HEK293 (cell line): ENCODE measurements around the gene GLT8D2.
A peak's percentile ranks its signal among the peaks of the same experiment; 100 is the strongest.

Experiments
- CTCF ChIA-PET: fragments of 350-600 bp; formaldehyde crosslinking; extraction: SDS; loops from one replicate; lab custom pipeline; 2021; ENCODE audit warnings: antibody characterized with exemption; lab: Yijun Ruan, JAX
- POLR2A ChIA-PET: fragments of 300-600 bp; formaldehyde crosslinking; extraction: SDS; loops from one replicate; lab custom pipeline; 2020; ENCODE audit warnings: antibody characterized with exemption, inconsistent platforms; lab: Yijun Ruan, JAX
- H3K27ac ChIP-seq: fragments of 200-500 bp; sonication (Bioruptor generic); 2 replicates; pipeline ENCODE4 v1.5.1; 2014; ENCODE audit warnings: low read depth, low read length, control low read depth, inconsistent platforms; ENCODE audit errors: extremely low read depth
- H3K36me3 ChIP-seq, 2 experiments: fragments of 200-500 bp in 1 of 2; sonication (Bioruptor generic) in 1 of 2; 1 replicate in 1 of 2; 2 replicates in 1 of 2; pipeline ENCODE4 v1.5.1; 2014 to 2017; ENCODE audit warnings: inconsistent platforms in 2 of 2, low read length in 2 of 2; ENCODE audit not compliant: control insufficient read depth in 2 of 2, insufficient read depth in 1 of 2
- H3K4me1 ChIP-seq: fragments of 200-500 bp; sonication (Bioruptor generic); 2 replicates; pipeline ENCODE4 v1.5.1; 2014; ENCODE audit warnings: mild to moderate bottlenecking, low read length, inconsistent platforms; ENCODE audit not compliant: control insufficient read depth, insufficient read depth
- H3K4me3 ChIP-seq: 2 replicates; pipeline ENCODE4 v1.5.1; 2011; ENCODE audit warnings: low read depth, mild to moderate bottlenecking, control low read depth, low read length, moderate library complexity
- H3K9me3 ChIP-seq: fragments of 200-500 bp; sonication (Bioruptor generic); 2 replicates; pipeline ENCODE4 v1.5.1; 2014; ENCODE audit warnings: low read depth, low read length, inconsistent platforms; ENCODE audit not compliant: control insufficient read depth, insufficient read depth
- BCL6B ChIP-seq: fragments of 450-650 bp; formaldehyde crosslinking; IDR thresholded peaks from 2 replicates; pipeline ENCODE4 v1.5.1; 2017; ENCODE audit warnings: missing biosample characterization, missing genetic modification characterization
- GLIS2 ChIP-seq: fragments of 450-650 bp; formaldehyde crosslinking; IDR thresholded peaks from 2 replicates; pipeline ENCODE4 v1.5.1; 2016; ENCODE audit warnings: missing biosample characterization, missing genetic modification characterization
- INSM2 ChIP-seq: fragments of 450-650 bp; formaldehyde crosslinking; IDR thresholded peaks from 2 replicates; pipeline ENCODE4 v1.5.1; 2016; ENCODE audit warnings: missing biosample characterization, missing genetic modification characterization
- MEIS1 ChIP-seq: sonication (generic); formaldehyde crosslinking; IDR thresholded peaks from 2 replicates; pipeline ENCODE4 v1.8.1; 2022; ENCODE audit warnings: missing genetic modification reagents, mild to moderate bottlenecking, borderline replicate concordance
- SALL2 ChIP-seq: fragments of 450-650 bp; formaldehyde crosslinking; IDR thresholded peaks from 2 replicates; pipeline ENCODE4 v1.5.0; 2017; ENCODE audit warnings: missing biosample characterization, mild to moderate bottlenecking, missing genetic modification characterization, borderline replicate concordance
- TRIM28 ChIP-seq: IDR thresholded peaks from 2 replicates; pipeline ENCODE4 v1.6.1; 2011; ENCODE audit warnings: low read length, control low read depth, borderline replicate concordance
- ZNF146 ChIP-seq: fragments of 450-650 bp; formaldehyde crosslinking; IDR thresholded peaks from 2 replicates; pipeline ENCODE4 v1.5.1; 2016; ENCODE audit warnings: missing biosample characterization, missing genetic modification characterization
- ZNF239 ChIP-seq: fragments of 450-650 bp; formaldehyde crosslinking; IDR thresholded peaks from 2 replicates; pipeline ENCODE4 v1.5.1; 2016; ENCODE audit warnings: missing biosample characterization, missing genetic modification characterization
- ZNF26 ChIP-seq: fragments of 450-650 bp; formaldehyde crosslinking; IDR thresholded peaks from 2 replicates; pipeline ENCODE4 v1.5.1; 2016; ENCODE audit warnings: missing biosample characterization, missing genetic modification characterization
- ZNF292 ChIP-seq: fragments of 450-650 bp; formaldehyde crosslinking; IDR thresholded peaks from 2 replicates; pipeline ENCODE4 v1.5.1; 2016; ENCODE audit warnings: low read depth, missing biosample characterization, missing genetic modification characterization, borderline replicate concordance
- ZNF350 ChIP-seq: fragments of 450-650 bp; formaldehyde crosslinking; IDR thresholded peaks from 2 replicates; pipeline ENCODE4 v1.5.0; 2017; ENCODE audit warnings: missing biosample characterization, mild to moderate bottlenecking, missing genetic modification characterization
- ZNF521 ChIP-seq: fragments of 450-650 bp; formaldehyde crosslinking; IDR thresholded peaks from 2 replicates; pipeline ENCODE4 v1.5.1; 2017; ENCODE audit warnings: missing biosample characterization, mild to moderate bottlenecking, missing genetic modification characterization
- ZNF529 ChIP-seq: fragments of 450-650 bp; formaldehyde crosslinking; IDR thresholded peaks from 2 replicates; pipeline ENCODE4 v1.5.1; 2017; ENCODE audit warnings: missing genetic modification characterization, missing biosample characterization; ENCODE audit not compliant: insufficient replicate concordance
- ZNF555 ChIP-seq: fragments of 450-650 bp; formaldehyde crosslinking; conservative IDR thresholded peaks from 2 replicates; pipeline ENCODE4 v1.5.1; 2017; ENCODE audit warnings: missing biosample characterization, mild to moderate bottlenecking, missing genetic modification characterization, inconsistent platforms
- ZNF629 ChIP-seq: fragments of 450-650 bp; formaldehyde crosslinking; IDR thresholded peaks from 2 replicates; pipeline ENCODE4 v1.5.1; 2017; ENCODE audit warnings: missing biosample characterization, missing genetic modification characterization
- ZNF707 ChIP-seq: fragments of 450-650 bp; formaldehyde crosslinking; IDR thresholded peaks from 2 replicates; pipeline ENCODE4 v1.5.1; 2016; ENCODE audit warnings: missing biosample characterization, missing genetic modification characterization
- ZNF785 ChIP-seq: fragments of 450-650 bp; formaldehyde crosslinking; IDR thresholded peaks from 2 replicates; pipeline ENCODE4 v1.5.1; 2016; ENCODE audit warnings: missing biosample characterization, missing genetic modification characterization
- ZSCAN16 ChIP-seq: fragments of 450-650 bp; formaldehyde crosslinking; IDR thresholded peaks from 2 replicates; pipeline ENCODE4 v1.5.1; 2016; ENCODE audit warnings: missing biosample characterization, missing genetic modification characterization

Gene GLT8D2

GRCh38 chr12:104054681-104055346, 4.8 kb upstream of the GLT8D2 start:
- H3K36me3 ChIP-seq, result no peaks in the 10 kb centered on the region
- no peaks in the 10 kb centered on the region for H3K4me1 ChIP-seq
- H3K4me3 ChIP-seq, result no peak overlapping the region
- ChIA-PET CTCF (interaction anchor here (0.6 to 1.4 kb wide), 2 partner anchors 43 to 54 kb away, joined by 4 to 5 read pairs; no protein-coding TSS in a partner anchor), POLR2A (no interaction called here)
- no peaks in the 10 kb centered on the region for H3K9me3 ChIP-seq
- no peak overlapping the region for H3K27ac ChIP-seq
- no peak for TF ChIP-seq ZNF292
- peak; percentile 59 for TF ChIP-seq BCL6B (tag by site-specific recombination)
- TF ChIP-seq, all 188 proteins: peak for 1

GRCh38 chr12:104050436-104050835, 449 bp upstream of the GLT8D2 start:
- ChIA-PET CTCF (interaction anchor here (0.9 kb wide), 1 partner anchor 58 kb away, joined by 5 read pairs; no protein-coding TSS in a partner anchor), POLR2A (interaction anchor here (0.7 to 1.5 kb wide), 4 partner anchors 13 to 1860 kb away, joined by 3 to 7 read pairs (median 4); partner anchors contain the start of genes HCFC2 and TDG)
- Histone ChIP-seq H3K4me3 (peak overlapping the region; percentile 50), H3K9me3 (no peaks in the 10 kb centered on the region), H3K27ac (no peak overlapping the region), H3K4me1 (no peaks in the 10 kb centered on the region; the same call in 1 of the 2 replicates), H3K36me3 (no peaks in the 10 kb centered on the region)
- TF ChIP-seq ZNF521 (tag by site-specific recombination), result no peak
- TF ChIP-seq TRIM28, result no peak
- no peak for TF ChIP-seq ZNF629 (tag by site-specific recombination)
- no peak for TF ChIP-seq GLIS2
- no peak for TF ChIP-seq SALL2
- TF ChIP-seq ZNF529 (tag by site-specific recombination), result no peak
- no peak for TF ChIP-seq ZNF785 (tag by site-specific recombination)
- no peak for TF ChIP-seq ZNF26 (tag by site-specific recombination)
- no peak for TF ChIP-seq ZNF146 (tag by site-specific recombination)
- TF ChIP-seq ZNF239 (tag by site-specific recombination), result no peak
- TF ChIP-seq ZNF350 (tag by site-specific recombination), result no peak
- TF ChIP-seq BCL6B (tag by site-specific recombination), result no peak
- no peak for TF ChIP-seq MEIS1
- TF ChIP-seq ZNF707 (tag by site-specific recombination), result no peak
- no peak for TF ChIP-seq ZSCAN16 (tag by site-specific recombination)
- TF ChIP-seq INSM2, result no peak
- no peak for TF ChIP-seq ZNF555 (tag by site-specific recombination)
